Transverse colon (tissue), 4 donors: Measurements from ENCODE around the gene PPARD. TPM values are rescaled to one million over a fixed set of nuclear protein-coding genes. Genes with fewer than 3 reads are reported as not detected.
A peak's percentile ranks its signal among the peaks of the same experiment; 100 is the strongest.

Experiments
- DNase-seq: peaks from one replicate; pipeline ENCODE4 v3.0.0-alpha.2; 2019
- H3K27ac ChIP-seq, 4 donors: fragments of 200-600 bp; sonication (generic); 2 replicates each; pipeline ENCODE4 v1.5.1; 2016 to 2018; ENCODE audit warnings: inconsistent platforms in 4 of 4
- H3K27me3 ChIP-seq: fragments of 200-600 bp; sonication (generic); 2 replicates; pipeline ENCODE4 v1.5.1; 2017; ENCODE audit warnings: inconsistent platforms
- H3K36me3 ChIP-seq, 4 donors: fragments of 200-600 bp; sonication (generic); 2 replicates each; pipeline ENCODE4 v1.5.1; 2017 to 2019; ENCODE audit warnings: inconsistent platforms in 4 of 4
- H3K4me1 ChIP-seq, 4 donors: fragments of 200-600 bp; sonication (generic); 2 replicates each; pipeline ENCODE4 v1.5.1; 2017 to 2020; ENCODE audit warnings: inconsistent platforms in 4 of 4
- H3K4me3 ChIP-seq, 4 donors: fragments of 200-600 bp; sonication (generic); 1 replicate in 1 of 4; 2 replicates in 3 of 4; pipeline versions ENCODE4 v1.5.1 to v1.6.1; 2017 to 2019; ENCODE audit warnings: inconsistent platforms in 4 of 4
- H3K9me3 ChIP-seq, 2 donors: fragments of 200-600 bp; sonication (generic); 2 replicates each; pipeline ENCODE4 v1.5.1; 2017 to 2019; ENCODE audit warnings: inconsistent platforms in 2 of 2
- EP300 ChIP-seq: sonication (generic); formaldehyde crosslinking; IDR thresholded peaks from one replicate; pipeline ENCODE4 v1.6.1; 2017; ENCODE audit warnings: antibody characterized with exemption, low read depth
- POLR2A ChIP-seq: fragments of 450-650 bp; IDR thresholded peaks from one replicate; pipeline ENCODE4 v1.6.1; 2016; ENCODE audit warnings: antibody characterized with exemption, mild to moderate bottlenecking, moderate library complexity
- POLR2AphosphoS5 ChIP-seq, 3 donors: sonication (generic); formaldehyde crosslinking; IDR thresholded peaks; one replicate each; pipeline ENCODE4 v1.6.1; 2016; ENCODE audit warnings: antibody characterized with exemption in 3 of 3
- WGBS, 2 donors: methylation state at CpG; one replicate each; pipeline ENCODE4 v1.1.5; 2018; ENCODE audit warnings: low coverage in 1 of 2; 5-methylcytosine and 5-hydroxymethylcytosine counted together
- in situ Hi-C, 4 donors: fragments of 200-750 bp; cut with MboI; loops; one replicate each; pipeline versions ENCODE4 v1.15.0 to v1.15.1; 2017; ENCODE audit warnings: low sequenced_read_pairs in 3 of 4, low pct_ligation_motif_present in 1 of 4, low pct_unique_long_range_greater_than_20kb in 1 of 4
- intact Hi-C: fragments of 100-400 bp; cut with DNase I; formaldehyde crosslinking; loops from one replicate; pipeline ENCODE4 v1.15.1; 2023; ENCODE audit warnings: low total_unique reads
- total RNA-seq, 4 donors: library from RNA; depleted of rRNA; stranded (reverse); fragments of >200 nt; gene quantifications; one replicate each; pipeline ENCODE4 v1.1.0, GENCODE V29; 2016
- TF ChIP-seq, protein P1 (sequence below), 5 experiments: fragments of 200-600 bp in 3 of 5; fragments of 450-650 bp in 2 of 5; sonication (generic) in 3 of 5; IDR thresholded peaks; 1 replicate in 2 of 5; 2 replicates in 3 of 5; pipeline ENCODE4 v1.5.1; 2016 to 2017; ENCODE audit warnings: antibody characterized with exemption in 5 of 5, inconsistent platforms in 3 of 5, mild to moderate bottlenecking in 2 of 5, moderate library complexity in 1 of 5

The PPARD gene
- total RNA-seq, 4 donors from 2014 or later: 19.8 to 110 (median 29.3) TPM

- DNase-seq: no peak
- Histone ChIP-seq H3K36me3 (no peaks in the 10 kb centered on the region), H3K27ac (no peak overlapping the region), H3K4me3 (no peak overlapping the region), H3K9me3 (no peaks in the 10 kb centered on the region), H3K27me3 (no peaks in the 10 kb centered on the region), H3K4me1 (peaks cover 0 to 31% (median 6%) of the 10 kb centered on the region in 4 donors)
- WGBS, 2 donors: 87 to 93% methylated on average over 3 to 5 of the region's 5 CpGs
- in situ Hi-C loops (no loop called here), intact Hi-C loops (no loop called here)
- TF ChIP-seq EP300 (no peak), POLR2A (no peak), POLR2AphosphoS5 (IDR thresholded peaks at IDR 0.05) (no peak)
- TF ChIP-seq, protein P1, sequence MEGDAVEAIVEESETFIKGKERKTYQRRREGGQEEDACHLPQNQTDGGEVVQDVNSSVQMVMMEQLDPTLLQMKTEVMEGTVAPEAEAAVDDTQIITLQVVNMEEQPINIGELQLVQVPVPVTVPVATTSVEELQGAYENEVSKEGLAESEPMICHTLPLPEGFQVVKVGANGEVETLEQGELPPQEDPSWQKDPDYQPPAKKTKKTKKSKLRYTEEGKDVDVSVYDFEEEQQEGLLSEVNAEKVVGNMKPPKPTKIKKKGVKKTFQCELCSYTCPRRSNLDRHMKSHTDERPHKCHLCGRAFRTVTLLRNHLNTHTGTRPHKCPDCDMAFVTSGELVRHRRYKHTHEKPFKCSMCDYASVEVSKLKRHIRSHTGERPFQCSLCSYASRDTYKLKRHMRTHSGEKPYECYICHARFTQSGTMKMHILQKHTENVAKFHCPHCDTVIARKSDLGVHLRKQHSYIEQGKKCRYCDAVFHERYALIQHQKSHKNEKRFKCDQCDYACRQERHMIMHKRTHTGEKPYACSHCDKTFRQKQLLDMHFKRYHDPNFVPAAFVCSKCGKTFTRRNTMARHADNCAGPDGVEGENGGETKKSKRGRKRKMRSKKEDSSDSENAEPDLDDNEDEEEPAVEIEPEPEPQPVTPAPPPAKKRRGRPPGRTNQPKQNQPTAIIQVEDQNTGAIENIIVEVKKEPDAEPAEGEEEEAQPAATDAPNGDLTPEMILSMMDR (IDR thresholded peaks at IDR 0.05): no peak
Observed at GRCh38 chr6:35397806-35398418, 55.6 kb downstream of the PPARD start.

DNA sequence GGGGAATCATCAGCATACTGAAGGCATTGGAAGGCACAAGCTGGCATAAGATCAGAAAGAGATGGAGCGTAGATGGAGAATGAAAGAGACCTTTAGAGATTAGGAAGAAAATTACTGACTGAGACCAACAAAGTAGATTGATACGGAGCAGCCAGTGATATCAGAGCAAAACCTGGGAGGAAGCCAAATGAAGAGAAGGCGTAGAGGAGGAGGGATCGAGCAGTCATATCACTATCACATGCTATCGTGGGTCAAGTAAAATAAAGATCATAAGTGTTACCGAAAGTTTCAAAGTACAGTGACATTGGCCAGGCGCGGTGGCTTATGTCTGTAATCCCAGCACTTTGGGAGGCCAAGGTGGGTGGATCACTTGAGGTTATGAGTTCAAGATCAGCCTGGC is 56.2 kb downstream of the PPARD start:
- in situ Hi-C loops: no loop called here
- H3K27me3 ChIP-seq: no peaks in the 10 kb centered on the region
- no peak overlapping the region for H3K4me3 ChIP-seq
- WGBS, 2 donors: 93 to 100% methylated on average over 4 to 8 of the region's 8 CpGs
- H3K36me3 ChIP-seq: no peaks in the 10 kb centered on the region
- TF ChIP-seq POLR2AphosphoS5 (IDR thresholded peaks at IDR 0.05) (no peak), EP300 (no peak), POLR2A (no peak)
- TF ChIP-seq, protein P1 (IDR thresholded peaks at IDR 0.05): no peak
- intact Hi-C loops: no loop called here
- DNase-seq: no peak
- peaks cover 0 to 27% (median 3%) of the 10 kb centered on the region in 4 donors for H3K4me1 ChIP-seq
- no peak overlapping the region for H3K27ac ChIP-seq
- H3K9me3 ChIP-seq: no peaks in the 10 kb centered on the region

GRCh38 chr6:35400111-35400510 is 57.8 kb downstream of the PPARD start:
- H3K27ac ChIP-seq: peak overlapping the region in 1 of 4 donors; percentile 36
- in situ Hi-C loops: no loop called here
- WGBS, 2 donors: 96 to 100% methylated on average over 2 to 5 of the region's 5 CpGs
- TF ChIP-seq EP300 (no peak), POLR2A (no peak), POLR2AphosphoS5 (IDR thresholded peaks at IDR 0.05) (no peak)
- TF ChIP-seq, protein P1 (IDR thresholded peaks at IDR 0.05): no peak
- intact Hi-C loops: no loop called here
- H3K36me3 ChIP-seq: no peaks in the 10 kb centered on the region
- no peak overlapping the region for H3K4me3 ChIP-seq
- no peaks in the 10 kb centered on the region for H3K27me3 ChIP-seq
- peaks cover 0 to 25% (median 3%) of the 10 kb centered on the region in 4 donors for H3K4me1 ChIP-seq
- H3K9me3 ChIP-seq: no peaks in the 10 kb centered on the region
- DNase-seq: no peak

- Histone ChIP-seq H3K27ac (peak overlapping the region in 1 of 4 donors; percentile 36), H3K4me3 (no peak overlapping the region), H3K9me3 (no peaks in the 10 kb centered on the region), H3K36me3 (no peaks in the 10 kb centered on the region), H3K4me1 (peaks cover 0 to 25% (median 3%) of the 10 kb centered on the region in 4 donors), H3K27me3 (no peaks in the 10 kb centered on the region)
- WGBS, 2 donors: 72% methylated on average over 5 of the region's 5 CpGs; no CpG with 5 or more reads in 1 of the 2 donors
- in situ Hi-C loops (no loop called here), intact Hi-C loops (no loop called here)
- DNase-seq: peak; percentile 47
- TF ChIP-seq EP300: no peak
- TF ChIP-seq POLR2AphosphoS5 (IDR thresholded peaks at IDR 0.05): peak in 2 of 3 donors; percentile 7 to 22
- TF ChIP-seq, protein P1 (IDR thresholded peaks at IDR 0.05): no peak
Observed at GRCh38 chr6:35400901-35401311, 58.5 kb downstream of the PPARD start.
